Astrocyte (in vitro differentiated cells and primary cell): Measurements from ENCODE around the gene DLST.
A peak's percentile ranks its signal among the peaks of the same experiment; 100 is the strongest.

Experiments used
- EZH2 ChIP-seq: IDR thresholded peaks from 2 replicates; pipeline ENCODE4 v1.6.1; 2012; ENCODE audit warnings: mild to moderate bottlenecking, low read length, inconsistent platforms; ENCODE audit not compliant: insufficient read depth
- TF ChIP-seq, protein P1 (sequence below): IDR thresholded peaks from 2 replicates; pipeline ENCODE4 v1.5.1; 2011; ENCODE audit warnings: low read depth, mild to moderate bottlenecking, inconsistent platforms, low read length, moderate library complexity; ENCODE audit not compliant: insufficient read depth

DNA sequence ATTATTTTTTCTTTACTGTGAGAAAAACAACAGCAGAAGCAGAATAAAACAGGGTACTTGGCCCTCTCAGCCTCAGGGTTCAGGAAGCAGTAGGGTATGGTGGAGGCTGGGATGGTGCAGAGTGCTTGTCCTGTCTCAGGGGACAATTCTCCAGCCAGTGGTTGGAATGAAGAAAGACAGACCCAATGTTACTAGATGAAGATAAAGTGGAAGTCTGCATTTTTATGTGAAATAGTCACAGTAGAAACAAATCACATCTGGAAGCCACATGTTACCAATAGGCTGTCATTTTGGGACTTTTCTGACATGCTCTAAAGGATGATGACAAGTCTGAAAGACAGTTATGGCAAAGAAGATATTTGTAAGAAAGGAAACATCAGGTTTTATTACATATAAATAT is 38.1 kb upstream of the DLST start:
- TF ChIP-seq, protein P1, sequence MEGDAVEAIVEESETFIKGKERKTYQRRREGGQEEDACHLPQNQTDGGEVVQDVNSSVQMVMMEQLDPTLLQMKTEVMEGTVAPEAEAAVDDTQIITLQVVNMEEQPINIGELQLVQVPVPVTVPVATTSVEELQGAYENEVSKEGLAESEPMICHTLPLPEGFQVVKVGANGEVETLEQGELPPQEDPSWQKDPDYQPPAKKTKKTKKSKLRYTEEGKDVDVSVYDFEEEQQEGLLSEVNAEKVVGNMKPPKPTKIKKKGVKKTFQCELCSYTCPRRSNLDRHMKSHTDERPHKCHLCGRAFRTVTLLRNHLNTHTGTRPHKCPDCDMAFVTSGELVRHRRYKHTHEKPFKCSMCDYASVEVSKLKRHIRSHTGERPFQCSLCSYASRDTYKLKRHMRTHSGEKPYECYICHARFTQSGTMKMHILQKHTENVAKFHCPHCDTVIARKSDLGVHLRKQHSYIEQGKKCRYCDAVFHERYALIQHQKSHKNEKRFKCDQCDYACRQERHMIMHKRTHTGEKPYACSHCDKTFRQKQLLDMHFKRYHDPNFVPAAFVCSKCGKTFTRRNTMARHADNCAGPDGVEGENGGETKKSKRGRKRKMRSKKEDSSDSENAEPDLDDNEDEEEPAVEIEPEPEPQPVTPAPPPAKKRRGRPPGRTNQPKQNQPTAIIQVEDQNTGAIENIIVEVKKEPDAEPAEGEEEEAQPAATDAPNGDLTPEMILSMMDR, result peak; percentile 10
- no peak for TF ChIP-seq EZH2
